ENCODE results near the gene ASB2.

Gene ASB2

DNA sequence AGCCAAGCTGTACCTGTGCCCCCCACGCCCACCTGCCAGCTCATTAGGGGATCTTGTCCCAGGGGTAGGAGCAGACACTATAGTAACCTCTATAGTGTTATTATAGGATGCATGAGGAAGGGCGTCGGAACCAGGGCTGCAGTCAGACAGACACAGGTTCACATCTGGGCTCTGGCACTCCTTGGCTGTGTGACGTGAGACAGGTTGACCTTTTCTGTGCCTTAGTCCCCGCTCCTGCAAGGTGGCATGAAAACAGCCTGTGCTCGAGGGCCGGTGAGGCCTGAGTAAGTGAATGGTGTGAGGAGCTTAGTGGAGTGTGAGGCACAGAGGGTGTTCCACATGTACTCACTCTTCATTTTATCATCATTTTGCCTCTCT, 19.0 kb downstream of the ASB2 start:
- Histone ChIP-seq H3K4me3 (ENCODE audit: insufficient read depth, low read depth, low read length) (no peak overlapping the region), H3K9me3 (ENCODE audit: control insufficient read depth, low read length) (no peaks in the 10 kb centered on the region), H3K4me1 (ENCODE audit: control insufficient read depth, insufficient read depth, low read length) (peaks cover 10% of the 10 kb centered on the region), H3K27ac (ENCODE audit: insufficient read depth, low read depth, low read length, poor library complexity, severe bottlenecking) (no peak overlapping the region), H3K27me3 (ENCODE audit: control insufficient read depth, insufficient read depth, low read length, poor library complexity, severe bottlenecking) (no peaks in the 10 kb centered on the region), H3K36me3 (ENCODE audit: control insufficient read depth, insufficient read depth, low read length) (no peaks in the 10 kb centered on the region)
- 89 to 92% methylated on average over 7 of the region's 7 CpGs for WGBS, 2 experiments

- no peak overlapping the region for H3K27ac ChIP-seq (ENCODE audit: insufficient read depth, low read depth, low read length, poor library complexity, severe bottlenecking)
These were observed 19.6 kb downstream of the ASB2 start for GRCh38 chr14:93956514-93957332.

DNA sequence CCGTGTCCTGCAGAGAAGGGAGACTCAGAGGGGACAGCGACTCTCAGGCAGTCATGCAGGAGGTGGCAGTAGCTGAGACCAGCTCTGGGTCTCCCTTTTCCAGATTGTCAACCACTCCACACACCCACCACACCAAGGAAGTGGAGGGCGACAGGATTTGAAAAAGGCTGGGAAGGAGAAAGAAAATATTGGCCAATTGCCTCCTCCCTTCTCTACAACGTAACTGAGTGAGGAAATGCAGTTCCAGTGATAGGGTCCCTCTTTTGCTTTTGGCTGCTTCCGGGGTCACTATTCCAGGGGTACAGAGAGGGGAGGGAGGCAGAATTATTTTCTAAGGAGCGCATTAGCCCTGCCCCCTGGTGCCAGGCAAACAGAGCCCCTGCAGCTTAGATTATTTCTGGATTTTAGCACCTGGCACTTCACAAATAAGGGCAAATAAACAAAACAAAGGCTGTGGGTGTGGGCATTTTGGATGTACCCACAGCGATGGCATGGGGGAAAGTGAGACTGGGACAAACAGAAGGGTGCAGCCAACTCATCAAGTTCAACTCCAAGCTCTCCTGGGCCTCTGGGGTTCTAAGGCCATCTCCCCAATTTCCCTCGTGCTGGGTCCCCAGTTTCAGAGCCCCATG, 20.4 kb downstream of the ASB2 start:
- no peaks in the 10 kb centered on the region for H3K27me3 ChIP-seq (ENCODE audit: control insufficient read depth, insufficient read depth, low read length, poor library complexity, severe bottlenecking)
- WGBS, 2 experiments: 79 to 83% methylated on average over 8 of the region's 8 CpGs
- no peaks in the 10 kb centered on the region for H3K36me3 ChIP-seq (ENCODE audit: control insufficient read depth, insufficient read depth, low read length)
- H3K27ac ChIP-seq (ENCODE audit: insufficient read depth, low read depth, low read length, poor library complexity, severe bottlenecking): no peak overlapping the region
- H3K4me1 ChIP-seq (ENCODE audit: control insufficient read depth, insufficient read depth, low read length): peaks cover 10% of the 10 kb centered on the region
- H3K4me3 ChIP-seq (ENCODE audit: insufficient read depth, low read depth, low read length): no peak overlapping the region
- H3K9me3 ChIP-seq (ENCODE audit: control insufficient read depth, low read length): no peaks in the 10 kb centered on the region

More at GRCh38 chr14:93956514-93957332, 19.6 kb downstream of the ASB2 start:
- no peaks in the 10 kb centered on the region for H3K27me3 ChIP-seq (ENCODE audit: control insufficient read depth, insufficient read depth, low read length, poor library complexity, severe bottlenecking)
- no peaks in the 10 kb centered on the region for H3K9me3 ChIP-seq (ENCODE audit: control insufficient read depth, low read length)
- H3K4me1 ChIP-seq (ENCODE audit: control insufficient read depth, insufficient read depth, low read length): peaks cover 10% of the 10 kb centered on the region
- H3K4me3 ChIP-seq (ENCODE audit: insufficient read depth, low read depth, low read length): no peak overlapping the region
- 86 to 87% methylated on average over 14 of the region's 14 CpGs for WGBS, 2 experiments
- H3K36me3 ChIP-seq (ENCODE audit: control insufficient read depth, insufficient read depth, low read length): no peaks in the 10 kb centered on the region

- 85 to 86% methylated on average over 18 to 19 of the region's 19 CpGs for WGBS, 2 experiments
- Histone ChIP-seq H3K4me1 (ENCODE audit: control insufficient read depth, insufficient read depth, low read length) (peaks cover 10% of the 10 kb centered on the region), H3K27ac (ENCODE audit: insufficient read depth, low read depth, low read length, poor library complexity, severe bottlenecking) (no peak overlapping the region), H3K36me3 (ENCODE audit: control insufficient read depth, insufficient read depth, low read length) (no peaks in the 10 kb centered on the region), H3K4me3 (ENCODE audit: insufficient read depth, low read depth, low read length) (no peak overlapping the region), H3K27me3 (ENCODE audit: control insufficient read depth, insufficient read depth, low read length, poor library complexity, severe bottlenecking) (no peaks in the 10 kb centered on the region), H3K9me3 (ENCODE audit: control insufficient read depth, low read length) (no peaks in the 10 kb centered on the region)
These were observed 21.2 kb downstream of the ASB2 start for GRCh38 chr14:93954900-93955849.

GRCh38 chr14:93954516-93954830, 21.9 kb downstream of the ASB2 start:
- Histone ChIP-seq H3K4me1 (ENCODE audit: control insufficient read depth, insufficient read depth, low read length) (peaks cover 10% of the 10 kb centered on the region), H3K9me3 (ENCODE audit: control insufficient read depth, low read length) (no peaks in the 10 kb centered on the region), H3K27me3 (ENCODE audit: control insufficient read depth, insufficient read depth, low read length, poor library complexity, severe bottlenecking) (no peaks in the 10 kb centered on the region), H3K36me3 (ENCODE audit: control insufficient read depth, insufficient read depth, low read length) (no peaks in the 10 kb centered on the region), H3K4me3 (ENCODE audit: insufficient read depth, low read depth, low read length) (no peak overlapping the region), H3K27ac (ENCODE audit: insufficient read depth, low read depth, low read length, poor library complexity, severe bottlenecking) (no peak overlapping the region)
- WGBS, 2 experiments: 86 to 88% methylated on average over 4 of the region's 4 CpGs

DNA sequence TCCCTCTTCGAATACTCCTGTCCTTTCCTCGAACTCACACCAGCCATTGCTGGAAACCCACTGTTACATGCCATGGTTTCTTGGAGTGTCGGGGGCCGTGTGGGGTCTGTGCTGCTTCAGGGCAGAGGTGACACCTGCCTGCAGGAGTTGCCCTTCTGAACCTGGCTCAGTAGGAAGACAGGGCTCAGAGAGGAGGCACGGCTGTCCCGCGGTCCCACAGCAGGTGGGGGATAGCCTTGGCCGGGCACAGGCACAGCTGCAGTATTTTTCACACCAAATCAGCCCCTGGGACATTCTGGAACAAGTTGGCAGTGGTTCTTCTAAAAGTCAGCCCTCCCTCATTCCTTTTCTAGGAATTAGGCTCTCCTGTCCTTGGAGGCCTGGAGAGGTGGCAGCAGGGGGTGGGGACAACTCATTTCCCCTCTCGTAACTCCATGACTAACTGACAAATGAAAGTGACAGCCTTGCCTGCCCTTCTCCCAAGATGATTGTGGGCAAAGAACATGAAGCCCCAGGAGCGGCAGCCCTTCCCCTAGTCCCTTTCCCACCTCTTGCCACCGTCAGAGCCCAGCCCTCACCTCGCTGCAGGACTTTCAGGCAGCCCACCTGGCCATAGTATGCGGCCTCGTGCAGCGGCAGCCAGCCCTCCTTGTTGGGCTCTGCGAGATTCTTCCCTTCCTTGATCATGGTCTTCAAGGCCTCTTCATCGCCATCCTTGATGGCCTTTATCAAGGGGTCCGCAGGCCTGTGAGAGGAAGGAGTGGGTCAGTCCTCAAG, 22.4 kb downstream of the ASB2 start:
- no peaks in the 10 kb centered on the region for H3K9me3 ChIP-seq (ENCODE audit: control insufficient read depth, low read length)
- H3K4me1 ChIP-seq (ENCODE audit: control insufficient read depth, insufficient read depth, low read length): peaks cover 10% of the 10 kb centered on the region
- WGBS, 2 experiments: 82 to 83% methylated on average over 18 of the region's 18 CpGs
- H3K27ac ChIP-seq (ENCODE audit: insufficient read depth, low read depth, low read length, poor library complexity, severe bottlenecking): no peak overlapping the region
- no peak overlapping the region for H3K4me3 ChIP-seq (ENCODE audit: insufficient read depth, low read depth, low read length)
- H3K36me3 ChIP-seq (ENCODE audit: control insufficient read depth, insufficient read depth, low read length): no peaks in the 10 kb centered on the region
- no peaks in the 10 kb centered on the region for H3K27me3 ChIP-seq (ENCODE audit: control insufficient read depth, insufficient read depth, low read length, poor library complexity, severe bottlenecking)

GRCh38 chr14:93953263-93953662, 23.1 kb downstream of the ASB2 start:
- Histone ChIP-seq H3K36me3 (ENCODE audit: control insufficient read depth, insufficient read depth, low read length) (no peaks in the 10 kb centered on the region), H3K27me3 (ENCODE audit: control insufficient read depth, insufficient read depth, low read length, poor library complexity, severe bottlenecking) (no peaks in the 10 kb centered on the region), H3K4me3 (ENCODE audit: insufficient read depth, low read depth, low read length) (no peak overlapping the region), H3K27ac (ENCODE audit: insufficient read depth, low read depth, low read length, poor library complexity, severe bottlenecking) (no peak overlapping the region), H3K4me1 (ENCODE audit: control insufficient read depth, insufficient read depth, low read length) (peaks cover 10% of the 10 kb centered on the region), H3K9me3 (ENCODE audit: control insufficient read depth, low read length) (no peaks in the 10 kb centered on the region)
- 80 to 82% methylated on average over 14 of the region's 14 CpGs for WGBS, 2 experiments

- Histone ChIP-seq H3K36me3 (ENCODE audit: control insufficient read depth, insufficient read depth, low read length) (no peaks in the 10 kb centered on the region), H3K27ac (ENCODE audit: insufficient read depth, low read depth, low read length, poor library complexity, severe bottlenecking) (no peak overlapping the region), H3K9me3 (ENCODE audit: control insufficient read depth, low read length) (no peaks in the 10 kb centered on the region), H3K4me1 (ENCODE audit: control insufficient read depth, insufficient read depth, low read length) (peaks cover 10% of the 10 kb centered on the region), H3K4me3 (ENCODE audit: insufficient read depth, low read depth, low read length) (no peak overlapping the region), H3K27me3 (ENCODE audit: control insufficient read depth, insufficient read depth, low read length, poor library complexity, severe bottlenecking) (no peaks in the 10 kb centered on the region)
- 82 to 91% methylated on average over 3 of the region's 3 CpGs for WGBS, 2 experiments
These were observed 23.5 kb downstream of the ASB2 start for GRCh38 chr14:93952829-93953228.

GRCh38 chr14:93951635-93952540, 24.5 kb downstream of the ASB2 start:
- Histone ChIP-seq H3K27me3 (ENCODE audit: control insufficient read depth, insufficient read depth, low read length, poor library complexity, severe bottlenecking) (no peaks in the 10 kb centered on the region), H3K4me3 (ENCODE audit: insufficient read depth, low read depth, low read length) (no peak overlapping the region), H3K4me1 (ENCODE audit: control insufficient read depth, insufficient read depth, low read length) (peaks cover 10% of the 10 kb centered on the region), H3K9me3 (ENCODE audit: control insufficient read depth, low read length) (no peaks in the 10 kb centered on the region), H3K36me3 (ENCODE audit: control insufficient read depth, insufficient read depth, low read length) (no peaks in the 10 kb centered on the region), H3K27ac (ENCODE audit: insufficient read depth, low read depth, low read length, poor library complexity, severe bottlenecking) (no peak overlapping the region)
- WGBS, 2 experiments: 77 to 81% methylated on average over 7 of the region's 7 CpGs

Data from ectodermal cell (in vitro differentiated cells).